Omental fat pad (tissue), 4 donors: ENCODE results near the gene ANKAR. TPM values are rescaled to one million over a fixed set of nuclear protein-coding genes. Genes with fewer than 3 reads are reported as not detected.
"Not testable (repeated sequence)": the region's sequence is repeated elsewhere in the genome, so short reads cannot be mapped to it uniquely, and the experiment has no call there.

Experiments used
- ATAC-seq: fragments of 150-250 bp; one replicate; pipeline ENCODE4 v1.9.1; 2016; ENCODE audit warnings: mild to moderate bottlenecking, moderate library complexity; ENCODE audit not compliant: low FRiP score
- DNase-seq: peaks from one replicate; pipeline ENCODE4 v3.0.0-alpha.2; 2019; ENCODE audit warnings: low spot score
- total RNA-seq, 4 donors: library from RNA; depleted of rRNA; stranded (reverse); fragments of >200 nt; gene quantifications; one replicate each; pipeline ENCODE4 v1.1.0, GENCODE V29; 2016
- TF ChIP-seq, protein P1 (sequence below), 3 donors: fragments of 450-650 bp; IDR thresholded peaks; one replicate each; pipeline ENCODE4 v1.5.1; 2016 to 2017; ENCODE audit warnings: antibody characterized with exemption in 3 of 3, mild to moderate bottlenecking in 3 of 3, moderate library complexity in 2 of 3

Gene ANKAR
- total RNA-seq, 4 donors from 2014 or later: 7.3 to 19.4 (median 10.8) TPM

DNA sequence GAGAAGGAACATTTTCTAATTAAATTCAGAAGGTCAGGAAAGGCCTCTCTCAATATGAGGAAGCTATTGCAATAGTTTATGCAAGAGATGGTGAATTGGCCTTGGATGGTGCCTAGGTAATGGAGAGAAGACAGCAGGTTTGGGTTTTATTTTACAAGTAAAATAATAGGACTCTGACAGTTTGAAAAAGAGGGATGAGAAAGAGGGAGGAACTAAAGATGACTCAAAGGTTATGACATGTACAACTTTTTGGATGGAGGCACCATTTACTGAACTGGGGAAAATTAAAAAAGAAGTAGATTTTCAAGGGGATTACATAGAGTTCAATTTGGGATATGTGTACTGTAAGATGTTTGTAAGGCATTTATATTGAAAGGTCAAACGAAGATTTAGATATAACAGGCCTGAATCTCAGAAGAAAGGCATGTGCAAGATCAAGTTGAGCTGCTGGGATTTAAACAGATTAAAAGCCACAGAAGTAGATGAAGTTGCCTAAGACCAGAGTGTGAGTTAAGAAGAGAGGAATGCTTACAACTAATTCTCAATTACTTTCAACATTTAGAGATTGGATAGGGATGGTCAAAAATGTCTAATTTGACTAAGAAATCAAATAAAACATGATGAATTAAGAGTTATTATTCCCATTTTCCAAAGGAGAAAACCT lies 25.5 kb upstream of the ANKAR start:
- DNase-seq: no peak

DNA sequence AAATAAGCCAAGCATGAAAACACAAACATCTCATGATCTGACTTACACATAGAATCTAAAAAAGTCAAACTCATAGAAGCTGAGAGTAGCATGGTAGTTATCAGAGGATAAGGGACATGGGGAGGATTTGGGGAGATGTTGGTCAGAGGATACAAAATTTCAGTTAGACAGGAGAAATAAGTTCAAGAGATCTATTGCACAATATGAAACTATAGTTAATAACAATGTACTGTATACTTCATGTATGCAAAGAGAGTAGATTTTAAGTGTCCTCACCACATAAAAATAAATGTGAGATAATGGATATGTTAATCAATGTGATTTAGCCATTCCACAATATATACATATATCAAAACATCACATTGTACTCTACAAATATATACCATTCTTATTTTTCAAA lies 23.2 kb upstream of the ANKAR start:
- ATAC-seq (no peak), DNase-seq (no peak)
- TF ChIP-seq, protein P1, sequence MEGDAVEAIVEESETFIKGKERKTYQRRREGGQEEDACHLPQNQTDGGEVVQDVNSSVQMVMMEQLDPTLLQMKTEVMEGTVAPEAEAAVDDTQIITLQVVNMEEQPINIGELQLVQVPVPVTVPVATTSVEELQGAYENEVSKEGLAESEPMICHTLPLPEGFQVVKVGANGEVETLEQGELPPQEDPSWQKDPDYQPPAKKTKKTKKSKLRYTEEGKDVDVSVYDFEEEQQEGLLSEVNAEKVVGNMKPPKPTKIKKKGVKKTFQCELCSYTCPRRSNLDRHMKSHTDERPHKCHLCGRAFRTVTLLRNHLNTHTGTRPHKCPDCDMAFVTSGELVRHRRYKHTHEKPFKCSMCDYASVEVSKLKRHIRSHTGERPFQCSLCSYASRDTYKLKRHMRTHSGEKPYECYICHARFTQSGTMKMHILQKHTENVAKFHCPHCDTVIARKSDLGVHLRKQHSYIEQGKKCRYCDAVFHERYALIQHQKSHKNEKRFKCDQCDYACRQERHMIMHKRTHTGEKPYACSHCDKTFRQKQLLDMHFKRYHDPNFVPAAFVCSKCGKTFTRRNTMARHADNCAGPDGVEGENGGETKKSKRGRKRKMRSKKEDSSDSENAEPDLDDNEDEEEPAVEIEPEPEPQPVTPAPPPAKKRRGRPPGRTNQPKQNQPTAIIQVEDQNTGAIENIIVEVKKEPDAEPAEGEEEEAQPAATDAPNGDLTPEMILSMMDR (IDR thresholded peaks at IDR 0.05): no peak

More for the DNA sequence above, 25.5 kb upstream of the ANKAR start:
- TF ChIP-seq, protein P1 (IDR thresholded peaks at IDR 0.05): no peak
- no peak for ATAC-seq

DNA sequence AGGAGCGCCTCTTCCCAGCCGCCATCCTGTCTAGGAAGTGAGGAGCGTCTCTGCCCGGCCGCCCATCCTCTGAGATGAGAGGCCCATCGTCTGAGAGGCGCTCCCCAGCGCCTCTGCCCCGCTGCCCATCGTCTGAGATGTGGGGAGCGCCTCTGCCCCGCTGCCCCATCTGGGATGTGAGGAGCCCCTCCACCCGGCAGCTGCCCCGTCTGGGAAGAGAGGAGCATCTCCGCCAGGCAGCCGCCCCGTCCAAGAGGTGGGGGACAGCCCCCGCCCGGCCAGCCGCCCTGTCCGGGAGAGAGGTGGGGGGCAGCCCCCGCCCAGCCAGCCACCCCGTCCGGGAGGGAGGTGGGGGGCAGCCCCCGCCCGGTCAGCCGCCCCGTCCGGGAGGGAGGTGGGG lies 21.0 kb upstream of the ANKAR start:
- DNase-seq, ATAC-seq: not testable (repeated sequence)

DNA sequence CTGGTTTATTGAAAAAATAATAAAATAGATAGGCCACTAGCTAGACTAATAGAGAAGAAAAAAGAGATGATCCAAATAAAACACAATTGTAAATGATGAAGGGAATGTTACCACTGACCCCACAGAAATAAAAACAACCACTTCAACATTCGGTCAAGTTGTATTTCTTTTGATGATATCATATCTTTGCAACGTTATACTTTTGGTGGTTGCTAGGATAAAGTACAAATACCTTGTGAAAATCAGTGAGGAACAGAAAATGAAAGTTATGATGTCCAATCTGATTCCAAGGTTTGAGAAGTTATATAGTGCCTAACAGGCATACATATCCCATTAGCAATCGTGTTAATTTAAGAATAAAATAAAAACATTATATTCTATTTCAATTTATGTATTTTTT lies 19.8 kb upstream of the ANKAR start:
- DNase-seq: no peak
- ATAC-seq: no peak
- TF ChIP-seq, protein P1 (IDR thresholded peaks at IDR 0.05): no peak

DNA sequence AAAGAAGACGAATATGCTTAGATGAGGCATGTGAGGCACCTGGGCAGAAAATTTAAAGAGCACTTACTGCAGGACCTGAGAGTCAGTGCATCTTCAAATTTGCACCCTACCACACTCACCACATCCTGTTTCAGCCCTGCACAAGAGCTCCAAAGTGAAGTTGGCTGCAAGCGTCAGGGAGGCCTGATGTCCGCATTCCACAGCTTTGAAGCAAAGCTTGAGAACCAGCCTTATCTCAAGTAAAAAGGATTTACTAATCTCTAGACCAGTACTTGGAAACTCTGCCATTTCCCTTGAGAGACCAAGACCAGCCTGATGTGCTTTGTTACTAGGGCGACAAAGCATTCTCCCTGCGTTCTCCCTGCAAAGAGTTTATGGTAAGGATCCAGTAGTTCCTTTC lies 16.6 kb upstream of the ANKAR start:
- DNase-seq (no peak), ATAC-seq (no peak)
- TF ChIP-seq, protein P1 (IDR thresholded peaks at IDR 0.05): no peak

DNA sequence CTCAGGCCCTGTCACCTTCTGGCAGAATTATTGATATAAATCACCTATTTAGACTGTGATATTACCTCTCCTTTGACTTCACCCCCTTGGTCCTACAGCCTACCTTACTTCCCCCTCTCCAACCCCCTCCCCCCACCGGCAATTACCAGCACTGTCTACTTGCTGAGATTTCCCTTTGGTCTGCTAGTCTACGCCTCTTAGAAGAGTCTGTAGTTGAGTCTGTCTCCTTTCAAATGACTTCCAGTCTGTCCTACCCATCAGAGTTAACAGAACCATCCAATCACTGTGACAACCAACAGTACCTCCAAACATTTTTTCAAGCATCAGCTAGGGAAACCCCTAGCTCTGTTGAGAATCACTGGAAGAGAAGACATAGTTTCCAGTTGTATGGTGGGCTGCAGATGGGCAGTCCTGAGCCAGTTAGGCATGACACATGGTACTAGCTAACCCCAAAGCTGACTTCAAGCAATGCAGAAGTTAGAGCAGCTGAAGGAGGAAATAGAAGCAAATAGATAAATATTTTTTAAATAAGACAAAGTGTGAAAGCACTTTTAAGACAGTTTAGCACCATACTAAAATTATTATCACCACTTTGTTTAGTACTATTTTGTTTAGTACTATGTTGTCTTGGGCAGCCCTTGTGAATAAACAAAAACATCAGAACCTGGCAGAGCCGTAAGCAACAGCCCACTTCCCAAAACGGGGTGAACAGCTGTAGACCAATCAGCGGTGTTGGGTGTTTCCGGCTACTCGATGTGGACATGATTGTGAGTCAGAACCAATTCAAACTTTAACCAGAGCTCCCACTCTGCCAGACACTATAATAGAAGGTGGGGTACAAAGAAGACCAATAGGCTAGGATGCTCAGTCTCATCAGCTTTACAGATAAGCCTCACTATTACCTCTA lies 15.9 kb upstream of the ANKAR start:
- TF ChIP-seq, protein P1 (IDR thresholded peaks at IDR 0.05): no peak
- DNase-seq (no peak), ATAC-seq (no peak)

DNA sequence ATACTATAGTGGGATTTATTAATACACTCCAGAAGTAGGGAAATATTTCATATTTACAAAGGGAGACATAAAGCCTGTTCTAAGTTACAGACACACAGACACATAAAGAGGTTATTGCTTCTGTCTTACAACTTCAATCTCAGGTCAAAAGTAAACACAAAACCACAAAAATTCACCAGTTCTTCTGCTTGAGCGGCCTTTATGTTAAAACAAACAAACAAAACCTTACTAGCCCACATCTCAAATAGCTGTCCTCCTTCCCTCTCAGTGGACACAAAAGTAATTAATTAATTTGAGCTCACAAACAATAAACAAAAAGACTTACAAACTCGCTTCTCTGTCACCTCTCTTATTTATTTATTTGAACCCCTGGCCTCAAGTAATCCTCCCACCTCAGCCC lies 14.7 kb upstream of the ANKAR start:
- ATAC-seq (no peak), DNase-seq (no peak)
- TF ChIP-seq, protein P1 (IDR thresholded peaks at IDR 0.05): no peak
